IMR-90 (cell line): Measurements from ENCODE around the gene PSMG1. TPM values are rescaled to one million over a fixed set of nuclear protein-coding genes. Genes with fewer than 3 reads are reported as not detected.

Experiments
- ATAC-seq: fragments of 200-7000 bp; cut with Tn5 transposase; 2 replicates; pipeline ENCODE4 v1.9.1; 2020; ENCODE audit warnings: low read depth, mild to moderate bottlenecking, moderate library complexity
- BruUV-seq: library from RNA; stranded (reverse); fragments of 400-500 nt; replicated peaks from 2 replicates; lab custom pipeline; 2021; lab: Mats Ljungman, UMichigan
- CTCF ChIA-PET: fragments of 300-600 bp; formaldehyde crosslinking; extraction: SDS; loops from one replicate; lab custom pipeline; 2021; ENCODE audit warnings: antibody characterized with exemption; lab: Yijun Ruan, JAX
- POLR2A ChIA-PET: fragments of 300-600 bp; sonication (Branson Sonifier 250); formaldehyde crosslinking; loops from one replicate; lab custom pipeline; 2022; ENCODE audit warnings: antibody characterized with exemption; ENCODE audit not compliant: unreplicated experiment; lab: Charles Lee
- DNase-seq: peaks from one replicate; pipeline ENCODE4 v3.0.0; 2013
- H2AFZ ChIP-seq: replicated peaks from 2 replicates; pipeline ENCODE3; 2013; ENCODE audit warnings: low read length, mild to moderate bottlenecking; ENCODE audit not compliant: poor library complexity
- H2AK5ac ChIP-seq: 2 replicates; pipeline ENCODE4 v1.6.1; 2013; ENCODE audit warnings: low read depth, low read length, inconsistent platforms
- H2AK9ac ChIP-seq: replicated peaks from 2 replicates; pipeline ENCODE3; 2013; ENCODE audit warnings: mild to moderate bottlenecking, low read depth, low read length, moderate library complexity; ENCODE audit not compliant: poor library complexity
- H2BK120ac ChIP-seq: 2 replicates; pipeline ENCODE4 v1.6.1; 2013; ENCODE audit warnings: low read depth, low read length, inconsistent platforms
- H2BK15ac ChIP-seq: 3 replicates; pipeline ENCODE4 v1.6.1; 2013; ENCODE audit warnings: low read depth, low read length, inconsistent platforms
- H2BK20ac ChIP-seq: 2 replicates; pipeline ENCODE4 v1.6.1; 2013; ENCODE audit warnings: low read depth, mild to moderate bottlenecking, inconsistent platforms, low read length, moderate library complexity
- H2BK5ac ChIP-seq: 2 replicates; pipeline ENCODE4 v1.6.1; 2013; ENCODE audit warnings: mild to moderate bottlenecking, low read depth, low read length, inconsistent platforms; ENCODE audit not compliant: poor library complexity, severe bottlenecking
- H3K14ac ChIP-seq: replicated peaks from 2 replicates; pipeline ENCODE4 v1.6.1; 2013; ENCODE audit warnings: low read depth, low read length, inconsistent platforms
- H3K18ac ChIP-seq: 2 replicates; pipeline ENCODE4 v1.6.1; 2013; ENCODE audit warnings: low read depth, low read length, control low read depth
- H3K23ac ChIP-seq: 2 replicates; pipeline ENCODE4 v1.6.1; 2013; ENCODE audit warnings: low read depth, low read length, inconsistent platforms
- H3K27ac ChIP-seq: 2 replicates; pipeline ENCODE4 v1.5.1; 2013; ENCODE audit warnings: mild to moderate bottlenecking, control low read depth, low read length; ENCODE audit not compliant: insufficient read depth
- H3K27me3 ChIP-seq: 2 replicates; pipeline ENCODE4 v1.6.1; 2013; ENCODE audit warnings: low read length; ENCODE audit not compliant: control insufficient read depth, insufficient read depth
- H3K36me3 ChIP-seq: 2 replicates; pipeline ENCODE4 v1.6.1; 2013; ENCODE audit warnings: low read length, mixed read lengths; ENCODE audit not compliant: control insufficient read depth, insufficient read depth
- H3K4ac ChIP-seq: 2 replicates; pipeline ENCODE4 v1.6.1; 2013; ENCODE audit warnings: low read depth, low read length, inconsistent platforms
- H3K4me1 ChIP-seq: 2 replicates; pipeline ENCODE4 v1.6.1; 2013; ENCODE audit warnings: low read length, mixed read lengths; ENCODE audit not compliant: control insufficient read depth, insufficient read depth
- H3K4me2 ChIP-seq: 2 replicates; pipeline ENCODE4 v1.6.1; 2013; ENCODE audit warnings: low read depth, mild to moderate bottlenecking, control low read depth, low read length, moderate library complexity
- H3K4me3 ChIP-seq: 2 replicates; pipeline ENCODE4 v1.5.1; 2013; ENCODE audit warnings: low read depth, mild to moderate bottlenecking, control low read depth, low read length, moderate library complexity; ENCODE audit not compliant: insufficient read depth
- H3K56ac ChIP-seq: 2 replicates; pipeline ENCODE4 v1.6.1; 2013; ENCODE audit warnings: low read length, inconsistent platforms; ENCODE audit not compliant: insufficient read depth; ENCODE audit errors: extremely low read depth
- H3K79me1 ChIP-seq, 2 experiments: 2 replicates each; pipeline ENCODE4 v1.6.1; 2013; ENCODE audit warnings: low read length in 2 of 2, inconsistent platforms in 1 of 2, low read depth in 1 of 2
- H3K9ac ChIP-seq: 2 replicates; pipeline ENCODE4 v1.6.1; 2013; ENCODE audit warnings: low read depth, low read length, control low read depth
- H3K9me1 ChIP-seq: 2 replicates; pipeline ENCODE4 v1.6.1; 2013; ENCODE audit warnings: low read length, inconsistent platforms; ENCODE audit not compliant: insufficient read depth
- H3K9me3 ChIP-seq: 2 replicates; pipeline ENCODE4 v1.6.1; 2013; ENCODE audit warnings: low read length; ENCODE audit not compliant: control insufficient read depth, insufficient read depth
- H4K20me1 ChIP-seq: 2 replicates; pipeline ENCODE4 v1.6.1; 2013; ENCODE audit warnings: low read length, inconsistent platforms; ENCODE audit not compliant: insufficient read depth
- H4K5ac ChIP-seq: 2 replicates; pipeline ENCODE4 v1.6.1; 2013; ENCODE audit warnings: mild to moderate bottlenecking, low read depth, low read length, control low read depth
- H4K8ac ChIP-seq, 2 experiments: 2 replicates each; pipeline ENCODE4 v1.6.1; 2013; ENCODE audit warnings: low read depth in 2 of 2, low read length in 2 of 2, control low read depth in 1 of 2, inconsistent platforms in 1 of 2
- H4K91ac ChIP-seq: 2 replicates; pipeline ENCODE4 v1.6.1; 2013; ENCODE audit warnings: low read depth, low read length, inconsistent platforms; ENCODE audit not compliant: insufficient read depth
- BHLHE40 ChIP-seq: fragments of 150-350 bp; IDR thresholded peaks from 2 replicates; pipeline ENCODE4 v1.6.1; 2016; ENCODE audit warnings: mild to moderate bottlenecking, low read depth, low read length
- CEBPB ChIP-seq: IDR thresholded peaks from 2 replicates; pipeline ENCODE4 v1.6.1; 2012; ENCODE audit warnings: low read depth, low read length, improper control_type of control experiment
- FOS ChIP-seq: fragments of 150-350 bp; IDR thresholded peaks from 2 replicates; pipeline ENCODE4 v1.6.1; 2016; ENCODE audit warnings: low read depth, low read length
- MAFK ChIP-seq: IDR thresholded peaks from 2 replicates; pipeline ENCODE4 v1.6.1; 2012; ENCODE audit warnings: low read depth, low read length, improper control_type of control experiment
- MAZ ChIP-seq: IDR thresholded peaks from 2 replicates; pipeline ENCODE4 v1.6.1; 2012; ENCODE audit warnings: low read depth, mild to moderate bottlenecking, low read length, improper control_type of control experiment, moderate library complexity, borderline replicate concordance
- POLR2A ChIP-seq: IDR thresholded peaks from 2 replicates; pipeline ENCODE4 v1.6.1; 2012; ENCODE audit warnings: mild to moderate bottlenecking, low read depth, low read length
- RFX5 ChIP-seq: IDR thresholded peaks from 2 replicates; pipeline ENCODE4 v1.8.0; 2012; ENCODE audit warnings: low read depth, mild to moderate bottlenecking, low read length, moderate library complexity
- WGBS, 2 experiments: methylation state at CpG; one replicate each; pipeline versions ENCODE4 v1.1.5 to v1.1.7; 2013; ENCODE audit warnings: missing lambda C conversion rate in 2 of 2; ENCODE audit not compliant: insufficient read length in 1 of 2; ENCODE audit errors: extremely low coverage in 2 of 2; 5-methylcytosine and 5-hydroxymethylcytosine counted together
- dilution Hi-C: fragments of 300-500 bp; cut with HindIII; formaldehyde crosslinking; loops from one replicate; pipeline ENCODE4 v1.14.3; 2018; ENCODE audit warnings: low sequenced_read_pairs; ENCODE audit not compliant: unreplicated experiment
- in situ Hi-C: fragments of 300-500 bp; cut with MboI; formaldehyde crosslinking; loops from 3 replicates; pipeline ENCODE4 v1.14.3; 2019; ENCODE audit warnings: low sequenced_read_pairs, inconsistent platforms, mixed read lengths
- intact Hi-C: fragments of 100-400 bp; cut with micrococcal nuclease; formaldehyde crosslinking; loops from 2 replicates; pipeline ENCODE4 v1.10.0; 2022
- polyA plus RNA-seq, 3 experiments: library from polyadenylated mRNA; depleted of rRNA; stranded (reverse); fragments of >200 nt; gene quantifications; 2 replicates each; pipeline ENCODE4 v1.2.3, GENCODE V29; 2012; ENCODE audit warnings: low replicate concordance in 1 of 3
- total RNA-seq: library from RNA; depleted of rRNA; stranded (reverse); fragments of >200 nt; gene quantifications from 2 replicates; pipeline ENCODE4 v1.2.3, GENCODE V29; 2012
- TF ChIP-seq, protein P1 (sequence below): fragments of 150-350 bp; IDR thresholded peaks from 2 replicates; pipeline ENCODE4 v1.6.1; 2017; ENCODE audit warnings: mild to moderate bottlenecking, antibody characterized with exemption, low read length, low read depth

PSMG1 gene
- total and polyA plus RNA-seq, 2 of the 4 experiments (the other 2 are of a cell fraction): 37.8 to 45.4 TPM

- no peak overlapping the region for H3K9ac ChIP-seq
- no peak overlapping the region for H2BK120ac ChIP-seq
- H3K79me1 ChIP-seq: no peaks in the 10 kb centered on the region; a peak in 1 of 4 replicates
- no peak overlapping the region for H4K91ac ChIP-seq
- H2BK20ac ChIP-seq: no peak overlapping the region
- H2AK5ac ChIP-seq: no peak overlapping the region
- no peak overlapping the region for H4K5ac ChIP-seq
- TF ChIP-seq POLR2A (no peak), BHLHE40 (no peak), MAZ (no peak), RFX5 (no peak), MAFK (peak; percentile 89), FOS (no peak), CEBPB (no peak)
- TF ChIP-seq, protein P1, sequence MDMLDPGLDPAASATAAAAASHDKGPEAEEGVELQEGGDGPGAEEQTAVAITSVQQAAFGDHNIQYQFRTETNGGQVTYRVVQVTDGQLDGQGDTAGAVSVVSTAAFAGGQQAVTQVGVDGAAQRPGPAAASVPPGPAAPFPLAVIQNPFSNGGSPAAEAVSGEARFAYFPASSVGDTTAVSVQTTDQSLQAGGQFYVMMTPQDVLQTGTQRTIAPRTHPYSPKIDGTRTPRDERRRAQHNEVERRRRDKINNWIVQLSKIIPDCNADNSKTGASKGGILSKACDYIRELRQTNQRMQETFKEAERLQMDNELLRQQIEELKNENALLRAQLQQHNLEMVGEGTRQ: no peak
- H3K9me1 ChIP-seq: no peaks in the 10 kb centered on the region
- no peak overlapping the region for H2AK9ac ChIP-seq
- no peak overlapping the region for H2AFZ ChIP-seq
- H3K56ac ChIP-seq: no peak overlapping the region
- no CpG with 5 or more reads among the region's 7 CpGs for WGBS, 2 experiments
- no peaks in the 10 kb centered on the region for H3K4me1 ChIP-seq
- no TSS peak for BruUV-seq
- no peak overlapping the region for H3K14ac ChIP-seq
- no peak overlapping the region for H3K23ac ChIP-seq
- no peak overlapping the region for H3K4me3 ChIP-seq
- intact Hi-C loops: loop anchor here (10.0 kb wide), 1 partner anchor 50 kb away; no protein-coding TSS in a partner anchor
- H3K4ac ChIP-seq: no peak overlapping the region
- H2BK5ac ChIP-seq: no peak overlapping the region
- H2BK15ac ChIP-seq: no peak overlapping the region
- CTCF ChIA-PET: no interaction called here
- in situ Hi-C loops: no loop called here
- POLR2A ChIA-PET: no interaction called here
- H3K27me3 ChIP-seq: no peaks in the 10 kb centered on the region
- dilution Hi-C loops: no loop called here
- no peak overlapping the region for H3K18ac ChIP-seq
- H4K8ac ChIP-seq: no peak overlapping the region
- no peak overlapping the region for H3K4me2 ChIP-seq
- peaks cover 24% of the 10 kb centered on the region for H3K36me3 ChIP-seq
- no peaks in the 10 kb centered on the region for H3K9me3 ChIP-seq
- DNase-seq (no peak), ATAC-seq (no peak)
- no peaks in the 10 kb centered on the region for H4K20me1 ChIP-seq
- H3K27ac ChIP-seq: no peak overlapping the region
Measured at GRCh38 chr21:39215078-39215477, 31.8 kb upstream of the PSMG1 start.
